Measurements from ENCODE around the gene STAG2. TPM values are rescaled to one million over a fixed set of nuclear protein-coding genes. Genes with fewer than 3 reads are reported as not detected.

Gene STAG2
- total RNA-seq, 2 experiments from 2014 or later, result 89.5 to 107 TPM

DNA sequence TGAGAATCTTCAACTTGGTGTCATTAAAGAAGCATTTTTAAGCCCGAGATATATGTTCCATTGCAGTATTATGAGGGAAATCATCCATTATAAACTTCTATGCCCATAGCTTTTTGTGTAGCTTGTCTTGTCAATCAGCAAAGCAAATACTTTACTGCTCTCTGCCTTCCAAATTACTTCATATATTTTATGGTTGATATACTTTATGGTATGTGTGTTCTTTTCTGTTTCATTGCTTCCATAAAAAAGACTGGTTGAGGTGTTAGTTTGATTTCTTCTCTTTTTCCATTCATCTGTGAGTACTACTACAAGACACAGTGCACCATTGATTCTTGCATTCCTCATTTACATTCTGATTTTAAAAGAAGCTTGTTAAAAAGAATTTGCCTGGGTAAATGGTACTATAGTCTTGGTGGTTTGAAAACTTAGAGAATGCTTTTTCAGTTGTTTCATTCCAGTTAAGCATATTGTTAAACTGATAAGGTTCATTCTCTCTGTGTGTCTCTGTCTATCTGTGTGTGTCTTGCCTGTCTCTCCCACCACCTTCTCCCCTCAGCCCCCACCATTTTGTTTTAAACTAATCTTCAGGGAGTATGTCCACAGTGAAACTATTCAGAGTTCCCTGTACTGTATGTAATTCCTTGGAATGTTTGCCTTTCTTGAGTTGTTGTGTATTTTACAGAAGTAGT lies 27.1 kb downstream of the STAG2 start:
- Mint-ChIP-seq H3K4me3 (no peak overlapping the region), H3K9me3 (no peaks in the 10 kb centered on the region), H3K36me3 (ENCODE audit: low read depth) (peaks cover 5% of the 10 kb centered on the region), H3K27ac (no peak overlapping the region), H3K27me3 (no peaks in the 10 kb centered on the region), H3K4me1 (peaks cover 28% of the 10 kb centered on the region)
- POLR2A ChIA-PET, result no interaction called here
- no peak for DNase-seq
- CTCF ChIA-PET, result no interaction called here

DNA sequence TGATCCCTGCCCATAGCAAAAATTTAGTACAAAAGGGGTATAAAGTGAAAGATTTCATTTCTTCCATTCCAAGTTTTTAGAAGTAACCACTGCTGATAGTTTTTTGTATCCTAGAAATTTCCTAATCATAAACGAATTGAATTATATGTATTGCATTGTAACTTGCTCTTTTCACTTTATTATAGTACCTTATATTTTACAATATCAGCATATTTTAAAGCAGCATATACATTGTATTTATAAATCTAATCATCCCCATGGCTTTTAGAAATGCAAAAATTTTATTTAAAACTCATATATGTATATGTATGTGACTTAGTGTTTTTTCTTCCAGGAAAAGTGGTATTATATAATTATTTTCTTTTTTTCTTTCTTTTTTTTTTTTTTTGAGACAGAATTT lies 27.7 kb downstream of the STAG2 start:
- H3K9me3 Mint-ChIP-seq, result no peaks in the 10 kb centered on the region
- no peaks in the 10 kb centered on the region for H3K27me3 Mint-ChIP-seq
- no peak overlapping the region for H3K27ac Mint-ChIP-seq
- DNase-seq, result no peak
- peaks cover 28% of the 10 kb centered on the region for H3K4me1 Mint-ChIP-seq
- CTCF ChIA-PET, result no interaction called here
- peaks cover 5% of the 10 kb centered on the region for H3K36me3 Mint-ChIP-seq (ENCODE audit: low read depth)
- no peak overlapping the region for H3K4me3 Mint-ChIP-seq
- POLR2A ChIA-PET, result no interaction called here

- Mint-ChIP-seq H3K9me3 (no peaks in the 10 kb centered on the region), H3K27ac (no peak overlapping the region), H3K36me3 (ENCODE audit: low read depth) (peaks cover 5% of the 10 kb centered on the region), H3K4me3 (no peak overlapping the region), H3K4me1 (peaks cover 28% of the 10 kb centered on the region), H3K27me3 (no peaks in the 10 kb centered on the region)
- CTCF ChIA-PET, result no interaction called here
- POLR2A ChIA-PET, result no interaction called here
- DNase-seq, result no peak
Measured at GRCh38 chrX:123990169-123990568, 28.7 kb downstream of the STAG2 start.

GRCh38 chrX:123990602-123991001 lies 29.1 kb downstream of the STAG2 start:
- Mint-ChIP-seq H3K9me3 (no peaks in the 10 kb centered on the region), H3K27me3 (no peaks in the 10 kb centered on the region), H3K4me3 (no peak overlapping the region), H3K4me1 (peaks cover 28% of the 10 kb centered on the region), H3K36me3 (ENCODE audit: low read depth) (peaks cover 5% of the 10 kb centered on the region), H3K27ac (peak overlapping the region; percentile 46)
- no peak for DNase-seq
- ChIA-PET POLR2A (no interaction called here), CTCF (no interaction called here)

- Mint-ChIP-seq H3K27me3 (no peaks in the 10 kb centered on the region), H3K4me1 (peaks cover 25% of the 10 kb centered on the region), H3K9me3 (no peaks in the 10 kb centered on the region), H3K36me3 (ENCODE audit: low read depth) (peaks cover 10% of the 10 kb centered on the region), H3K27ac (no peak overlapping the region), H3K4me3 (no peak overlapping the region)
- CTCF ChIA-PET, result no interaction called here
- no peak for DNase-seq
- POLR2A ChIA-PET, result no interaction called here
Measured at GRCh38 chrX:123993326-123993725, 31.8 kb downstream of the STAG2 start.

GRCh38 chrX:123993904-123994635 lies 32.6 kb downstream of the STAG2 start:
- no peaks in the 10 kb centered on the region for H3K27me3 Mint-ChIP-seq
- H3K36me3 Mint-ChIP-seq (ENCODE audit: low read depth), result peaks cover 11% of the 10 kb centered on the region
- no peak overlapping the region for H3K27ac Mint-ChIP-seq
- no peak overlapping the region for H3K4me3 Mint-ChIP-seq
- no peaks in the 10 kb centered on the region for H3K9me3 Mint-ChIP-seq
- no peak for DNase-seq
- H3K4me1 Mint-ChIP-seq, result peaks cover 20% of the 10 kb centered on the region
- ChIA-PET POLR2A (no interaction called here), CTCF (no interaction called here)

DNA sequence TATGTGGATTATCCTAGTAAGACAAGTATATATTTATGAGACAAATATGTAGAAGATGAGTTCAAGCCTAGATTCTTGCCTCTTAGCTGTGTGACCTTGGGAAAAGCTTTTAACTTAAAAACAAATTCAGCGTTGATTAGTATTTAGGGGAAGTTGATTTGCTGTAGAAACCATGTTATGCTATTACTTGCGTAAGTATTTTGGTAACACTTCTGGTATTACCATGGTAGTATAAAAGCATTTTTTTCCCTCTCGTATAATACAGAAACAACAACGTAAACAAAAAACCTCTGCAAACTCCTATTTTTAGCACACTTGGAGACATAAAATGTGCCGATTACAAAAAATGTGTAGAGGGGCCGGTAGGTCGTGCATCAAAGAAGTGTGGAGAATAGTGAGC lies 33.2 kb downstream of the STAG2 start:
- Mint-ChIP-seq H3K4me3 (no peak overlapping the region), H3K36me3 (ENCODE audit: low read depth) (peaks cover 13% of the 10 kb centered on the region), H3K27me3 (no peaks in the 10 kb centered on the region), H3K4me1 (peaks cover 22% of the 10 kb centered on the region), H3K27ac (no peak overlapping the region), H3K9me3 (no peaks in the 10 kb centered on the region)
- no peak for DNase-seq
- ChIA-PET POLR2A (no interaction called here), CTCF (no interaction called here)

DNA sequence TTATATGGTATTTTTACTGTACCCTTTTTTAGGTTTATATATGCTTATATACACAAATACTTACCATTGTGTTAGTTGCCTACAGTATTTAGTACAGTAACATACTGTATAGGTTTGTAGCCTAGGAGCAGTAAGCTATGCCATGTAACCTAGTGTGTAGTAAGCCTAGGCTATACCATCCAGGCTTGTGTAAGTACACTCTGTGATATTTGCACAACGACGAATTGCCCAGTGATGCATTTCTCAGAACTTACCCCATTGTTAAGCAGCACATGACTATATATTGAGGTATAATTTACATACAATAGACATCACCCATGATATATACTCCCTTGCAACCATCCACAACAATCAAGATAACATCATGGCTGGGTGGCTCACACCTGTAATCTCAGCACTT lies 40.1 kb downstream of the STAG2 start:
- H3K27me3 Mint-ChIP-seq, result no peaks in the 10 kb centered on the region
- peaks cover 19% of the 10 kb centered on the region for H3K4me1 Mint-ChIP-seq
- no peak overlapping the region for H3K4me3 Mint-ChIP-seq
- H3K36me3 Mint-ChIP-seq (ENCODE audit: low read depth), result peaks cover 11% of the 10 kb centered on the region
- H3K27ac Mint-ChIP-seq, result no peak overlapping the region
- H3K9me3 Mint-ChIP-seq, result no peaks in the 10 kb centered on the region
- ChIA-PET CTCF (no interaction called here), POLR2A (no interaction called here)
- no peak for DNase-seq

DNA sequence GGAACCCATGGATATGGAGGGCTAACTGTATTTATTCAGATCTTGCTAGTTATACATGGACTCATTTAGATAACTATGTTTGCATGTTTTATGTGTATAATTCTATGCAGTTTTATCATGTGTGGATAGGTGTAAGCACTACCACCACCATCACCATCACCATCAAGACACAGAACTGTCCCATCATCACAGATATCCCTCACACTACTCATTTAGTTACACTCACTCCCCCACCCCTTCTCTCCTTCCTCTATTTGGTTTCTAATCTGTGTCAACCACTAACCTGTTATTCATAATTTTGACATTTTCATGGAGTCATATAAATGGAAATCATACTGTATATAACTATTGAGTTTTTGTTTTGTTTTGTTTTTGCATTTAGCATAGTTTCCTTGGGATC lies 43.7 kb downstream of the STAG2 start:
- H3K9me3 Mint-ChIP-seq, result no peaks in the 10 kb centered on the region
- peaks cover 30% of the 10 kb centered on the region for H3K4me1 Mint-ChIP-seq
- no peak for DNase-seq
- H3K36me3 Mint-ChIP-seq (ENCODE audit: low read depth), result peaks cover 13% of the 10 kb centered on the region
- ChIA-PET POLR2A (no interaction called here), CTCF (no interaction called here)
- no peak overlapping the region for H3K27ac Mint-ChIP-seq
- no peaks in the 10 kb centered on the region for H3K27me3 Mint-ChIP-seq
- H3K4me3 Mint-ChIP-seq, result no peak overlapping the region

GRCh38 chrX:124010157-124010556 lies 48.7 kb downstream of the STAG2 start:
- no peaks in the 10 kb centered on the region for H3K27me3 Mint-ChIP-seq
- H3K36me3 Mint-ChIP-seq (ENCODE audit: low read depth), result peaks cover 9% of the 10 kb centered on the region
- no peak overlapping the region for H3K27ac Mint-ChIP-seq
- CTCF ChIA-PET, result no interaction called here
- H3K9me3 Mint-ChIP-seq, result no peaks in the 10 kb centered on the region
- DNase-seq, result no peak
- H3K4me1 Mint-ChIP-seq, result peaks cover 46% of the 10 kb centered on the region
- no peak overlapping the region for H3K4me3 Mint-ChIP-seq
- POLR2A ChIA-PET, result no interaction called here

DNA sequence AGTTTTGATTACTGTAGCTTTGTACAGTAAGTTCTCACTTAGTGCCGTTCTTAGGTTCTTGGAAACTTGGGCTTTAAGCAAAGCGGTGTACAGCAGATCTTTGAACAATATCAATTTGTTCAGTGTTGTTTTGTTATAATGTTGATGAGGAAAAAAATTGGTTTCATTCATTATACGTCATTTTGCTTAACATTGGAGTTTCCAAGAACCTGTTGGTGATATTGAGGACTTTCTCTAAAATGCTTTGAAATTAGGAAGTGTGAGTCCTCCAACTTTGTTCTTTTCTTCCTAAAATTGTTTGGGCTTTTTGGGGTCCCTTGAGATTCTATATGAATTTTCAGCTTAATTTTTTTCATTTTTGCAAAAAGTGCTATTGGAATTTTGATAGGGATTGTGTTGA lies 49.1 kb downstream of the STAG2 start:
- Mint-ChIP-seq H3K27me3 (no peaks in the 10 kb centered on the region), H3K27ac (no peak overlapping the region), H3K4me1 (peaks cover 45% of the 10 kb centered on the region), H3K4me3 (no peak overlapping the region), H3K9me3 (no peaks in the 10 kb centered on the region), H3K36me3 (ENCODE audit: low read depth) (peaks cover 7% of the 10 kb centered on the region)
- DNase-seq, result no peak
- ChIA-PET POLR2A (no interaction called here), CTCF (no interaction called here)

DNA sequence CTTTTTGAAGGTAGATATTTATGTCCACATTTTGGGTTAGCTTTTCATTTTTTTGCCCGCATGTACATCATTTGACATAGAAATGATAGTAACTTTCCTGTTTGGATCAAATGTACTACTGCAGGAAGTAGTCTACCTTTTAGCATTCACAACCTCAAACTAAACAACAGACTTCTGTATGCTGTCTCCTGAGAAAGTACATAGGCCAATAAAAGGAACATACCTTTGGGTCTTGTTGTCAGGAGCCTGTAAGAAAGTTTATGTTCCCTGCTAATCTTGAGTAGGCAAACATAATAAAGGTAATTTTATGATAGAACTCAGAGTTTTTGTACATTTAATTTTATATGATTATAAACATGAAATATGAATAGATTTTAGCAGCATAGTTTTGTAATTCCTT lies 54.2 kb downstream of the STAG2 start:
- H3K27ac Mint-ChIP-seq, result no peak overlapping the region
- ChIA-PET POLR2A (no interaction called here), CTCF (no interaction called here)
- no peaks in the 10 kb centered on the region for H3K36me3 Mint-ChIP-seq (ENCODE audit: low read depth)
- no peak overlapping the region for H3K4me3 Mint-ChIP-seq
- peaks cover 28% of the 10 kb centered on the region for H3K4me1 Mint-ChIP-seq
- DNase-seq, result no peak
- H3K9me3 Mint-ChIP-seq, result no peaks in the 10 kb centered on the region
- no peaks in the 10 kb centered on the region for H3K27me3 Mint-ChIP-seq

DNA sequence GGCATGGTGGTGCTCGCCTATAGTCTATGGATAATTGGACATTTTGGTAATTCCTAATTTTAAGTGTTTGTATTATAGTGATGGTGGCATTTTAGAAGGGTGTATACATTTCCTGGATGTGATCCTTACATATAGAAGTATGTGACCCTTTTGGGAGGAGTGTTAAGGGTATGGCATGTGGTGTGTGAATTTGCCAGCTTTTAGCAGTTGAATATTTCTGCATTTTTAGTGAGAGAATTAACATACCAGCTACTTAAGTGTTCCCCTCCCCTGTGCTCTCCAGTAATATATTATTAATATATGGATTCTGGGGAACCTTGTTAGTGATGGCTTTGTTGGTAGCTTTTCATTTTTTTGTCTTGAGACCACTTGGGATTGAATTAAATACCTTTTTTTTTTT lies 55.3 kb downstream of the STAG2 start:
- Mint-ChIP-seq H3K27me3 (no peaks in the 10 kb centered on the region), H3K36me3 (ENCODE audit: low read depth) (no peaks in the 10 kb centered on the region), H3K9me3 (no peaks in the 10 kb centered on the region), H3K4me3 (no peak overlapping the region), H3K27ac (no peak overlapping the region), H3K4me1 (peaks cover 21% of the 10 kb centered on the region)
- DNase-seq, result no peak
- ChIA-PET POLR2A (no interaction called here), CTCF (interaction anchor here (0.6 kb wide), 1 partner anchor 246 kb away, joined by 6 read pairs; no protein-coding TSS in a partner anchor)

DNA sequence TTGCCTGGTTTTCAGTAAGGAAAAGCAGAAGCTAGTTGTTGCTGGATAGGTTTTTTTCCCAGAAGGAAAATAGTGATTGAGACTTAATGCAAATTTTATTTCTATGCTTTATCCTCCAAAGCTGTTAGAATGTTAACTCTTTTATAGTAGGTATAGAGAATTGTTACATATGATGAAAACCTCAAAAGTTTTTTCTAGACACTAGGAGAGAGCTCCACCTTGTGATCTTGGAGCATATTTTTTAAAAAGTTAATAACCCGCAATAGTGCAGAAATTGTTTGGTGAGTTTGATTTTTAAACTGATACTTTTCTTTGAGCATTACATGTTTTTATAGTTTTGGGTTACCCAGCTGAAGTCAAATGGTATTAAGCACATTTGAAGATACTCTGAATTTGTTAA lies 56.5 kb downstream of the STAG2 start:
- POLR2A ChIA-PET, result no interaction called here
- CTCF ChIA-PET, result interaction anchor here (0.5 to 1.1 kb wide), 2 partner anchors 26 to 176 kb away, joined by 3 to 4 read pairs; no protein-coding TSS in a partner anchor
- no peak overlapping the region for H3K4me3 Mint-ChIP-seq
- no peak for DNase-seq
- H3K9me3 Mint-ChIP-seq, result no peaks in the 10 kb centered on the region
- H3K27ac Mint-ChIP-seq, result no peak overlapping the region
- no peaks in the 10 kb centered on the region for H3K27me3 Mint-ChIP-seq
- H3K36me3 Mint-ChIP-seq (ENCODE audit: low read depth), result peaks cover under 1% of the 10 kb centered on the region
- H3K4me1 Mint-ChIP-seq, result peaks cover 15% of the 10 kb centered on the region
